Keratinocyte (primary cell): Measurements from ENCODE around the gene CLEC17A. TPM values are rescaled to one million over a fixed set of nuclear protein-coding genes. Genes with fewer than 3 reads are reported as not detected.

Experiments used
- DNase-seq: peaks from one replicate; pipeline ENCODE4 v3.0.0-alpha.2; 2011; ENCODE audit warnings: low read depth, missing footprints, low spot score
- FAIRE-seq: peaks from 2 replicates; lab custom pipeline; 2011; peaks lifted over from hg19 to GRCh38; lab: Jason Lieb, UNC
- H2AFZ ChIP-seq: 2 replicates; pipeline ENCODE4 v1.6.0; 2012; ENCODE audit warnings: low read length, control low read depth, inconsistent platforms; ENCODE audit not compliant: control insufficient read depth
- H3K27ac ChIP-seq: 2 replicates; pipeline ENCODE4 v1.5.1; 2011; ENCODE audit warnings: low read length; ENCODE audit not compliant: control insufficient read depth, insufficient read depth
- H3K27me3 ChIP-seq: 3 replicates; pipeline ENCODE4 v1.6.0; 2011; ENCODE audit warnings: low read length; ENCODE audit not compliant: control insufficient read depth, insufficient read depth; ENCODE audit errors: extremely low read depth
- H3K36me3 ChIP-seq, 2 experiments: 2 replicates in 1 of 2; 3 replicates in 1 of 2; pipeline ENCODE4 v1.5.1; 2011; ENCODE audit warnings: low read length in 2 of 2, mild to moderate bottlenecking in 1 of 2; ENCODE audit not compliant: control insufficient read depth in 2 of 2, insufficient read depth in 2 of 2; ENCODE audit errors: extremely low read depth in 1 of 2
- H3K4me1 ChIP-seq: 3 replicates; pipeline ENCODE4 v1.5.1; 2011; ENCODE audit warnings: low read length; ENCODE audit not compliant: control insufficient read depth, insufficient read depth; ENCODE audit errors: extremely low read depth
- H3K4me2 ChIP-seq: 3 replicates; pipeline ENCODE4 v1.6.0; 2011; ENCODE audit warnings: low read depth, low read length; ENCODE audit not compliant: control insufficient read depth, insufficient read depth; ENCODE audit errors: extremely low read depth
- H3K4me3 ChIP-seq, 3 experiments: fragments of 200-600 bp in 1 of 3; sonication (generic) in 1 of 3; 2 replicates in 2 of 3; 3 replicates in 1 of 3; pipeline ENCODE4 v1.5.1; 2011 to 2016; ENCODE audit warnings: low read length in 3 of 3, mild to moderate bottlenecking in 3 of 3, control low read depth in 2 of 3, inconsistent platforms in 1 of 3, low read depth in 1 of 3, mixed read lengths in 1 of 3, mixed run types in 1 of 3, moderate library complexity in 1 of 3; ENCODE audit not compliant: control insufficient read depth in 2 of 3, insufficient read depth in 2 of 3; ENCODE audit errors: extremely low read depth in 1 of 3
- H3K79me2 ChIP-seq: 2 replicates; pipeline ENCODE4 v1.6.0; 2012; ENCODE audit warnings: low read length; ENCODE audit not compliant: control insufficient read depth, insufficient read depth
- H3K9ac ChIP-seq: 3 replicates; pipeline ENCODE4 v1.6.0; 2011; ENCODE audit warnings: low read length; ENCODE audit not compliant: control insufficient read depth, insufficient read depth; ENCODE audit errors: extremely low read depth
- H3K9me1 ChIP-seq: 3 replicates; pipeline ENCODE4 v1.6.0; 2011; ENCODE audit warnings: low read length; ENCODE audit not compliant: control insufficient read depth, insufficient read depth; ENCODE audit errors: extremely low read depth
- H3K9me3 ChIP-seq: 2 replicates; pipeline ENCODE4 v1.5.1; 2012; ENCODE audit warnings: low read depth, low read length; ENCODE audit not compliant: control insufficient read depth
- H4K20me1 ChIP-seq: 3 replicates; pipeline ENCODE4 v1.6.0; 2011; ENCODE audit warnings: low read length; ENCODE audit not compliant: control insufficient read depth, insufficient read depth; ENCODE audit errors: extremely low read depth
- EZH2 ChIP-seq: IDR thresholded peaks from one replicate; pipeline ENCODE4 v1.6.1; 2012; ENCODE audit warnings: inconsistent platforms, mild to moderate bottlenecking, low read length, moderate library complexity
- dilution Hi-C: fragments of 300-500 bp; cut with MboI; formaldehyde crosslinking; loops from one replicate; pipeline ENCODE4 v1.7.0; 2020; ENCODE audit warnings: low sequenced_read_pairs; ENCODE audit not compliant: extremely low pct_ligation_motif_present
- polyA plus RNA-seq, 5 experiments: library from polyadenylated mRNA; depleted of rRNA in 3 of 5; stranded (reverse) in 3 of 5; stranded (forward) in 1 of 5; unstranded in 1 of 5; fragments of >200 nt; gene quantifications; 1 replicate in 1 of 5; 2 replicates in 3 of 5; 3 replicates in 1 of 5; pipeline versions ENCODE4 v1.2.1 to v1.2.3, GENCODE V29; 2011 to 2012; ENCODE audit warnings: missing spikeins in 2 of 5, low read depth in 1 of 5, low replicate concordance in 1 of 5
- TF ChIP-seq, protein P1 (sequence below), 3 experiments: IDR thresholded peaks in 1 of 3; conservative IDR thresholded peaks in 1 of 3; optimal IDR thresholded peaks in 1 of 3; 2 replicates in 2 of 3; 3 replicates in 1 of 3; pipeline versions ENCODE3 to v1.5.1; 2011; ENCODE audit warnings: low read length in 3 of 3, mild to moderate bottlenecking in 3 of 3, moderate library complexity in 2 of 3, control low read depth in 1 of 3, inconsistent platforms in 1 of 3; ENCODE audit not compliant: insufficient read depth in 2 of 3; ENCODE audit errors: extremely low read depth in 1 of 3

CLEC17A gene
- polyA plus RNA-seq, 1 donor (not counting 4 experiments of a cell fraction or from before 2014, with no cell fraction given): not detected

DNA sequence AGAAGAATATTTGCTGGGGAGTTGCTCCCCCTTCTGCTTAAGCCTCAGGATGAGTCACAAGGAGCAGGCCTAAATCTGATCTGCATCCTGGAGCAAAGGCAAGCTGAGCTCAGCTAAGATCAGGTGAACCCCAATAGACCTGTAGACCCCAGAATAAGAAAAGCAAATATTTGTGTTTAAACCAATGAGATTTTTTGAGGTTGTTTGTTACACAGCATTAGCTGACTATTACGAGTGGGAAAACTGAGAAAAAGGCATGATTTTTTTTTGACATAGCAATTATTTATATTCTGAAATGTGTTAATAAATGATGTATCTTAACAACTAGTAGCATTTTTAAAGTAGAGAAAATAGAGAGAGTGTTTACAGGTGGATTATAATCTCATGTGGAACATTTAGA lies 46.7 kb downstream of the CLEC17A start:
- DNase-seq (no peak), FAIRE-seq (no peak)
- Histone ChIP-seq H3K36me3 (no peaks in the 10 kb centered on the region), H4K20me1 (no peaks in the 10 kb centered on the region), H3K9me3 (no peaks in the 10 kb centered on the region), H3K9ac (no peak overlapping the region), H3K27ac (no peak overlapping the region), H3K4me3 (no peak overlapping the region), H3K79me2 (no peaks in the 10 kb centered on the region), H3K4me2 (no peak overlapping the region), H2AFZ (no peak overlapping the region), H3K27me3 (no peaks in the 10 kb centered on the region), H3K4me1 (no peaks in the 10 kb centered on the region), H3K9me1 (no peaks in the 10 kb centered on the region)
- TF ChIP-seq, protein P1, sequence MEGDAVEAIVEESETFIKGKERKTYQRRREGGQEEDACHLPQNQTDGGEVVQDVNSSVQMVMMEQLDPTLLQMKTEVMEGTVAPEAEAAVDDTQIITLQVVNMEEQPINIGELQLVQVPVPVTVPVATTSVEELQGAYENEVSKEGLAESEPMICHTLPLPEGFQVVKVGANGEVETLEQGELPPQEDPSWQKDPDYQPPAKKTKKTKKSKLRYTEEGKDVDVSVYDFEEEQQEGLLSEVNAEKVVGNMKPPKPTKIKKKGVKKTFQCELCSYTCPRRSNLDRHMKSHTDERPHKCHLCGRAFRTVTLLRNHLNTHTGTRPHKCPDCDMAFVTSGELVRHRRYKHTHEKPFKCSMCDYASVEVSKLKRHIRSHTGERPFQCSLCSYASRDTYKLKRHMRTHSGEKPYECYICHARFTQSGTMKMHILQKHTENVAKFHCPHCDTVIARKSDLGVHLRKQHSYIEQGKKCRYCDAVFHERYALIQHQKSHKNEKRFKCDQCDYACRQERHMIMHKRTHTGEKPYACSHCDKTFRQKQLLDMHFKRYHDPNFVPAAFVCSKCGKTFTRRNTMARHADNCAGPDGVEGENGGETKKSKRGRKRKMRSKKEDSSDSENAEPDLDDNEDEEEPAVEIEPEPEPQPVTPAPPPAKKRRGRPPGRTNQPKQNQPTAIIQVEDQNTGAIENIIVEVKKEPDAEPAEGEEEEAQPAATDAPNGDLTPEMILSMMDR (optimal IDR thresholded peaks at IDR 0.05 in 1 of 3, IDR thresholded peaks at IDR 0.05 in 1 of 3, conservative IDR thresholded peaks at IDR 0.05 in 1 of 3; ENCODE audit: extremely low read depth in 1 of 3, insufficient read depth in 2 of 3, low read length in 3 of 3): no peak
- TF ChIP-seq EZH2: no peak
- dilution Hi-C loops: no loop called here

DNA sequence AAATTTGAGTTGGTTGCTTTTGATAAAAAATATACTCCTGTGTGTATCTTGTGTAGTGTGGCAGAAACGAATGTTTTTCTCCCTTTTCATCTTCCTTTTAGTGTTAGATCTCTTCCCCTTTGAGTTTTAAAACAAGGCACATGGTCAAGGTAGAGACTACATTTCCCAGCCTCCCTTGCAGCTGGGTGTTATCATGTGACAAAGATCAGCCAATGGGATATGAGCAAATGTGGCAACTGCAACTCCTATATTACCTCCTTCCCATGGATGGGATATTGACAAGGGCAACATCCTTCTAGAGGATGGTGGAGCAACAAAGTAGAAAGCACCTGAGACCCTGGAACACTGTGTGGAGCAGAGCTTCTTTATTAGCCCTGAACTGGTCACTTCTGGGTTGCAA lies 49.4 kb downstream of the CLEC17A start:
- Histone ChIP-seq H3K9ac (no peak overlapping the region), H3K9me3 (no peaks in the 10 kb centered on the region), H3K27ac (no peak overlapping the region), H3K79me2 (no peaks in the 10 kb centered on the region), H3K9me1 (no peaks in the 10 kb centered on the region), H3K4me2 (no peak overlapping the region), H3K4me3 (no peak overlapping the region), H3K27me3 (no peaks in the 10 kb centered on the region), H2AFZ (no peak overlapping the region), H3K4me1 (no peaks in the 10 kb centered on the region), H4K20me1 (no peaks in the 10 kb centered on the region), H3K36me3 (no peaks in the 10 kb centered on the region)
- dilution Hi-C loops: no loop called here
- FAIRE-seq (no peak), DNase-seq (no peak)
- TF ChIP-seq, protein P1 (optimal IDR thresholded peaks at IDR 0.05 in 1 of 3, IDR thresholded peaks at IDR 0.05 in 1 of 3, conservative IDR thresholded peaks at IDR 0.05 in 1 of 3; ENCODE audit: extremely low read depth in 1 of 3, insufficient read depth in 2 of 3, low read length in 3 of 3): no peak
- TF ChIP-seq EZH2: no peak
